Stimulated activated CD4-positive, alpha-beta T cell treated with anti-CD3 and anti-CD28 coated beads, Interleukin-4, amount 100 ng/mL, for 48 hours (primary cell): Measurements from ENCODE around the gene PKNOX2.

Experiments
- DNase-seq, 2 donors: peaks; one replicate each; pipeline ENCODE4 v3.0.0-alpha.2; 2020; ENCODE audit warnings: low read depth in 2 of 2

The PKNOX2 gene

DNA sequence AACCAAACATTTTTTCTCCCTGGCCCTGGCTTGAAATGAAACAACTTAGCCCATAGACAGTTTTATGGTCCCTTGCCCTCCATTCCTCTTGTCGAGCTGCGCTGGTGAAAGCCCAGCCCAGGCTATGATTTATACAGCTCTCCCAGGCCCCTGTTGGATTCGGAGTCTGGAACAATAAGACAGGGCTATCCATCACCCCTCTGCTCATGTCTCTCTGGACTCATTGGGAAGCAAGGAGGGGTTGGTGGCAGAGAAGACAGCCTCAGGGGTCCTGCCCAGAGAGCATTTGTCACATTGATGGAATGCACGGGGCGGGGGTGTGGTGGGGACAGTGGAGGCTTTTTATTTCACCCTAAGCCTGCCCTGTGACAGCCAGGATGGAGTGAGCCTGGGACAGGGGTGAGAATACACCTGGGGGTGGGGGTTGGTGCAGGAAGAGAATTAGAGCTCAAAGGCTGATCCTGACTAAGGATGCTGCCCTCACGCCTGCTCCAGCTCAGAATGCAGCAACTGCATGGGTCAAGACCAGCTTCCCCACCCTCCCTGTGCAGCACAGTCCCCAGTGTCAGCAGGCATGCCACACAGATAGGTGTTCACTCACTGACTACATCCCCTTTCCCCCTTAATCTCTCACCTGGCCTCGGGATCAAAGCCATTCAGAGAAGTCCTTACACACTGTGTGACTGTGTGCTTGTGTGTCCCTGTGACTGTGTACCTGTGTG lies 10.0 kb upstream of the PKNOX2 start:
- DNase-seq: no peak

- no peak for DNase-seq
These were observed 9.5 kb upstream of the PKNOX2 start for GRCh38 chr11:125155100-125155444.

DNA sequence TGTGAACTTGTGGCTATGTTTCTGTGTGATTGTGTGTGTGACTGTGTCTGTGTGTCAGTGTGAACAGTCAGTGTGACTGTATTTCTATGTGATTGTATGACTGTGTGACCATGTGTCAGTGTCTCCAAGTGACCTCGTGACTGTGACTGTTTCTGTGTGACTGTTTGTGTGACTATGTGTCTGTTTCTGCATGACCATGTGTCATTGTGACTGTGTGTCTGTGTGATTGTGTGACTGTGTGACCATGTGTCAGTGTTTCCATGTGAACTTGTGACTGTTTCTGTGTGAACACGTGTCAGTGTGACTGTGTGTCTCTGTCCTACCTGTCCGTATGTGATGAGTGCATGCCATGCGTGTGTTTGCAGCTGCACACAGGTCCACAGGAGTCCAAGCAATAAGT lies 8.8 kb upstream of the PKNOX2 start:
- DNase-seq: no peak

DNA sequence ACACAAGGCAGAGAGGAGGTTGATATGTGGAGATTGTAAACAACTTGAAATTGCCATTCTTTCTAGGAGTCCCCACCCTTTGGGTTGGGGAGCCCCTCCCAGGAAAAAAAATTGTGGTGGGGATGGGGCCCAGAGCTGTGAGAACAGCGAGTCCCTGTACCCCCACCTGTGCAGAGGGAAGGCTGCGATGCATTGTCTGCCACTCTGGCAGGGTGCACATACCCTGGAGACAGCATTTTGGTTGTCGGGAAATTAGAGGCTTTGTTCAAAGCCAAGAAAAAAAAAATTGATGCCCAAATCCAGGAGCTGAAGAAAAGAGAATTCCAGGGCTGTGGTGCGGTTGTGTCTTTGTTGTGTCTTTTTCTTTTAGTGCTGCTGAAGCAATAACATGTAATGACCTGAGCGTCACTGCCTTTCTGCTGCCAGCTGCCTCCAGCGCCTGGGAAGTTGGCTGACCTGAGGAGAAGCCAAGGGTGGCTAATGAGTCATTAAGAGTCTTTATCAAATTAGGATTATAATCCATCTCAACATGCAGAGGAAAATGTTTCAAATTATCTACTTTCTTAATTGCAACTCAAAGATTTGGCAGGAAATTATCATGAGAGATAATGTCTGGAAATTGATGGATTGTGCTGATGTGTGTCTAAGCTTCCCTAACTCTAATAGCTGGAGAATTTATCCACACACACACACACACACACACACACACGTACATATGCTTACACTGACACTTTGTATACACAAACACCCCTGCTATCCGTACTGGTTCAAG lies 8.0 kb upstream of the PKNOX2 start:
- DNase-seq: no peak

DNA sequence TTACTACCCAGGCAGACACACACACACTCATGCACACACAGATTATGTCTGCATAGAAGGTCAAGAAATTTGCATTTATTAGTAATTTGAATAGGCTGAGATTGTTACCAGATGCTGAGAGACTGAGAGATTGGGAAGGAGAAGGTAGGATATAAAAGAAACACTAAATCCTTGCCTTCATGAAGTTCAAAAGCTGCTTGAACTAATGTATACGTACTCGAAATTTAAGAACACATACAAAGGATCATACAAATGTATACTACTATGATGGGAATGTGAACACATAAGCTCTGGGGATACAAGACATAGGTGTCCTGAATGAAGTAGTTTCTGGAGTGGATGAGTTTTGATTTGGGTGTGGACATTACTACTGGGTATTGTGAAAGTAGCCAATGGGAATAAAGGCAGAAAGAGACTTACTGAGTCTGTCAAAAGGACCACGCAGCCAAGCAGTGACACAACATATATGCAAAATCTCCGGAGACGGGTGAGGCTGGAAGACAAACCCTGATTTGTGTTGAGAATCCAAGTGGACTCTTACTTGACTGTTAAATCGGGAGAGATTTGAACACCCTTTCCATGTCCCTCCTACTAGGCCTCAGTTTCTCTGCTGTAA lies 7.3 kb upstream of the PKNOX2 start:
- no peak for DNase-seq

DNA sequence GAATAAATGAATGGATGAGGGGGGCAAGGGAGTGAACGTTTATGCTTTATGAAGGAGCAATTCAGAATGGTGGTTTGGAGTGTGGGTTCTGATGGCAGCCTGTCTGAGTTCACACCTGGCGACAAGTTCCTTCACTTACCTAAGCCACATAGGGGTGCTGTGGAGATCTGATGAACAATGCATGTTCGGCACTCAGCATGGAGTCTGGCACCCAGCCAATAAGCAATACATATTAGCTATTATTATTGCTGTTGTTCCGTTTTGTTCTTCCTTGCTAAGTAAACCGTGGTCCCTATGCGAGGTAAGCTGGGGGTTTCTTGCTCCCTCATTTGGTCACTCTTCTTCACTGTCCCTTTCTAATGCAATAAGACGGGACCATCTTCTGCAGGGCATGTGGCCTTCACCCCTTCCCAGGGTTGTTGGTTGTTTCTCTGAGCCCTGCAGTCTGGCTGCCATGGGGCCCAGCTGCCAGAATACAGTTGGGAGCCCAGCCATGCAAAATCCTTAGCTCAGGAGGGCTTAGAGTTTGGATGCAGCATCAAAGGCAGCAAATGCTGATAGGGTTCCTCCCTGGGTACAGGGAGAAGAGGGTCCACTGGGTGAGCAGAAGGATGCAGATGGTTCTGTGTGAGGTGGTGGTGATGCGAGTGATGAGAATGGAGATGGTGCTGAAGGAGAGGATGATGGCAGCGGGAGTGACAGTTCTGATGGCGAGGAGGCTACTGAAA lies 6.4 kb upstream of the PKNOX2 start:
- DNase-seq: no peak

GRCh38 chr11:125162743-125163142 lies 1.8 kb upstream of the PKNOX2 start:
- no peak for DNase-seq

GRCh38 chr11:125163431-125164063 lies 1.0 kb upstream of the PKNOX2 start:
- DNase-seq: no peak

DNA sequence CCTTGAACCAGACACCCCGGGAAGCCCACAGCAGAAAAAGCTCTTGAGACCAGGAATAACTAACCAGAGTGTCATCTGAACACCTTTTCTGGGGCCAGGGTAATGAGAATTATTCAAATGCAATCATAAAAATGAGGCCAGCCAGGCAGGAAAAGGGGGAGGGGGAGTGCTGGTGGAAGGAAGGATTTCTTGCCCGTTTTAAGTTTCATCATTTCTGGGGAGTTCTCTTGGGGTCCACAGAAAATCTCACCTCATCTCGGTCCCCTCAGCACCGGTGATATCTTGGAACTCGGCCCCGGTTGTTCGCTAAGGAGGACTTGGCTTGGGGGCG lies 495 bp upstream of the PKNOX2 start:
- no peak for DNase-seq

DNA sequence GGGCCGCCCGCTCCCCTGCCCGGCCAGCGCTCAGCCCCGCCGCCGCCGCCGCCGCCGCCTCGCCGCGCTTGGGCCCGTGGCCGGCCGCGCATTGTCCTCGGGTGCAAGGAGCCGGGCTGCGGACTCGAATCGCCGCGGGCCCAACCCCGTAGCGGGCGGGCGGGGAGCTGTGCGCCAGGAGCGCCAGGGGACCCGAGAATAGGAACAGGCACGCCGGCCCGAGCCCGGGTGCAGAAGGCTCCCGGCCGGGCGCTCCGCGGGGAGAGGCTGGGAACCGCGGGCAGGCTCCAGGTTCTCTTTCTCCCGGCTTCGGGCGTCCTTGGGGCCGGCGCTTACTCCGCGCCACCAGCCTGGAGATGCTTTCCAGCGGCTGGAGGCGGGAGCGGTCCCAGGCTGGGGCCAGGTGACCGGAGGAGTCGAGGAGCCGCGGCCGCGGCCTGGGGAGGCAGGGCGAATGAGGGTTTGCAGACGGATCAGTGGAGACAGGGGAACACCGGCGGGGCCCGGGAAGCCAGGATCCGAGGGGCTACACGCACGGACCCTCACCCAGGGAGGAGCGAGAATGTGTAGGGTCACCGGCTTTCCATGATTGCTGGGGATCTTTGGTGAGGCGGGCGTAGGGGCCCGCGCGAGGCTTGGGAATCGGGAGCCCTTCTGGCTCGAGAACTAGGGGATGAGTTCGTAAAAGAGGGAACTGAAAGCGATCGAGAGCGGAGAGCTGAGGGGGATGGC lies 726 bp downstream of the PKNOX2 start:
- DNase-seq: no peak

DNA sequence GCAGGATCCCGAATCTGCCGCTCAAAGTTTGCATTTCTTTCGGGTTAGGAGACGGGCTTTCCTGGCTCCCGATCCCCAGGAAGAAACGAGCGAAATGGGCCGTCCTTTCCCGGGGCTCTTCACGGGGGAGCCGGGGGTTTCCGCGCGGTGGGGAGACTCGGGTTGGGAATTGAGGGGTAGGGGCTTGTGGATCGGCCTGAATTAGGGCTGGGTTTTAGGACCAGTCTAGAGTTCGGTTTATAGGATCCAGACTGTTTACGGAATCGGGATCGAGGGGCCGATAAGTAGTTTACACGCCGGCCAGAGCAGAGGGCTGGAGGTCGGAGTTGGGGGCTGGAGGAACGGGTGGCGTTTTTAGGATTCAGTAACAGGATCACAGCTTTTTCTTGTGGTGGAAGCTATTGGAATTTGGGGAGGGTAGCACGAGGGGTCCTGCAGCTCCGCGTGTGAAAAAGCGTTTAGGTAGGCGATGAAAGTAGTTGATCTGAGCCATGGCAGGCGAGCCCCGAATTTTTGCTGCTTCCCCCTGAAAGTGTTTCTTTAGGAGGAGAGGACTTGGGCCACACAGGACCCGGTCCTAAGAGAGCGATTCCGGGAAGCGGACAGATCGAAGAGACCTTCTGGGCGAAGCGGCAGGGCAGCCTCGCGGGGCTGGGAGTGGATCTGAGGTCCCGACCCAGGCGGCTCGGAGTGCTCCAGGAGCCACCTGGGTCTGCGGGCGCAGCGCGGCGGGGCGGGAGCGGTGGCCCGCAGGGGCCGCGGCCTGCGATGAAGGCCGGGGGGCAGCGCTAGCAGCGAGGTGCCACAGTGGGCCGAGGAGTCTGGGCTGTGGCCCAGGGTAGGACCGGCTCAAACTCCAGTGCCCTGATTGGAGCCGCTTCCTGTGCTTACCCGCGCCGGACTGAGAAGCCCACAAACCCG lies 1.6 kb downstream of the PKNOX2 start:
- DNase-seq: peak in 1 of 2 donors; percentile 2

GRCh38 chr11:125166764-125167291 lies 2.3 kb downstream of the PKNOX2 start:
- DNase-seq: no peak

DNA sequence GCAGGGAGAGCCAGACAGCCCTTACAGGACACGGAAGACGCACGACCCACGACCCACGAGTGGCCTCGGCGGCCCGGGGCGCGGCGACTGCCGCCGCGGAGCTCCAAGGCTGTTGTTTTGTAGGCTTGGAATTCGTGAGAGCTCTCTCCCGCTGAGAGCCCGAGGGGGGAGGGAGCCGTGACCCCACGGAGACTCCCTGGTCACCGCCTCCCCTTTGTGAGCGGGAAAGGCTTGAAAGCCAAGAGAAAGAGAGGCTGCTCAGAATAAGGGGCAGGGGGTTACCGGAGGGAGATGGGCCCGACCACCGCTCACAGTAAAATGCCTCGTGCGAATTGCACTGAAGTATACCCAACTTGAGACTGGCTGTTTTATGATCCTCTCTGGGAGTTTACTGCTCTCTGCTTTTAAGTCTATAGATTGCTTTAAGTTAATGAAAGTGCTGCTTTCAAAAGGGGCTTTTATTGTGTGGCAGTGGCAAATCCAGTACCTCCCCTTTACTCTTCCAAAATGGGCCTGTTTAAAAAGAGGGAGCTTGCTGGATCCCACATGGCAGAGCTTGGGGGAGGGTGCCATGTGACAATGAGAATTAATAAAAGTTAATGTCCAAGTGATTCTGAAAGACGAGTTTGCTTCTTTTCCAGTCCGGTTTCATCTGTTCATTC lies 2.9 kb downstream of the PKNOX2 start:
- no peak for DNase-seq

DNA sequence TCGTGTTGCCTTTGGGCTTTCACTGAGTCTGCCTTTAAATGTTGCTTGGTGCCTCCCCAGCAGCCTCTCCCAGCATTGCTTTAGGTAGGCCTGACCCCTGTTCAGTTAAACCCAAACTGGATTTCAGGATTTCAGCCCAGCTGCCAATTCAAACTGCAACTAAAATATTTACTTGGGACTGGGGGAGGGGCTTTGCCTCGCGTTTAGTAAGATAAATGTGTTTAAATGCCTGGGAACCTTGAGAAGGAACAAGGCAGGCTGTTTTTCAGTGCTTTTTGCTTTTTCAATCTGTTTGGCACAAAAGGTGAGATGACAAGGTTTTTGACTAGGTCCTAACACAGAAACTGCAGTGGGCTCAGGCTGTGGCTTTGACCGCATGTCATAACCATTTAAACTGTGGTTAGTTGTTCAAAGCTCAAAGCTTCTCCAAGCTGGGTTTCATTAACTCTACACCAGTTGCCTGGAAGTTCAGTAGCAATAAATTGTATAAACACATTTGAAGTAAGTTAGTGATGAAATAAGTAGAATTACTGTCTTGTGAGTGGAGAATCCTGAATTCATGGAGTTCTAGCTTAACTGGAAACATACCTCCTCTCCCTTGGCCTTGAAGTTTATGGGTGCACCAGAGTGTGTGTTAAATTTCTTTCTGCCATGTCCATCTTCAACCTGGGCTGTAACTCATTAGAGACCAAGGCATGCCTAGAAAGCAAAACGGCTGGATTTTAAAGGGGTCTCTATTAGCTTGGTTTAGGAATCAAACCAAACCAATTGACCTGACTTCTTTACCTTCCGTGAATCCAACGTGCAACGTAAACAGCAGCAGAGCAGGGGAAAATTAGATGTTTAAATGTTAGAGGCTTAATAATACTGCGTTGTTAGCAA lies 3.6 kb downstream of the PKNOX2 start:
- DNase-seq: no peak

DNA sequence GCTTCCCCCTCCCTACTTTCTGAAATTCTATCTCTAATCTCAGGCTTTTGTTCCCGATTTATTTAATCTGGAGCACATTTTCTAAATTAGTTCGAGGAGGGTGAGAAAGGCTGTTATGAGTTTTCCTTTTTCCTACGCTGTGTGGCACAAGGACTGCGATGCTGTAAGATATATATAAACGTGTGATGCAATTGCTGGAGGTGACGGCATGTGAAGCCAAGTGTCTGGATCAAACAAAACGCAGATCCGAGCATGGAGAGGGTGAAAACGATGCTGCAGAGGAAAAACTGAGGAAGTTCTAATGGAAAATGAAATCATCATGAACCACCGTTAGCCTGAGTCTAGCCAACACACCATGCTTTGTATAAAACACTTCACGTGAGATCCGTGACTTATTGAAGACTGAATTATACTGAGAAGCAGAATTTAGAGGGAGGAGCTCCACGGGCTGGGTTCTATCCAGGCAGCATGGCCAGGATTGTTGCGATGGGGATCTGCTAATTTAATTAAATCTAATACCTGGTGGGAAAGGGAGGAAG lies 4.4 kb downstream of the PKNOX2 start:
- no peak for DNase-seq

DNA sequence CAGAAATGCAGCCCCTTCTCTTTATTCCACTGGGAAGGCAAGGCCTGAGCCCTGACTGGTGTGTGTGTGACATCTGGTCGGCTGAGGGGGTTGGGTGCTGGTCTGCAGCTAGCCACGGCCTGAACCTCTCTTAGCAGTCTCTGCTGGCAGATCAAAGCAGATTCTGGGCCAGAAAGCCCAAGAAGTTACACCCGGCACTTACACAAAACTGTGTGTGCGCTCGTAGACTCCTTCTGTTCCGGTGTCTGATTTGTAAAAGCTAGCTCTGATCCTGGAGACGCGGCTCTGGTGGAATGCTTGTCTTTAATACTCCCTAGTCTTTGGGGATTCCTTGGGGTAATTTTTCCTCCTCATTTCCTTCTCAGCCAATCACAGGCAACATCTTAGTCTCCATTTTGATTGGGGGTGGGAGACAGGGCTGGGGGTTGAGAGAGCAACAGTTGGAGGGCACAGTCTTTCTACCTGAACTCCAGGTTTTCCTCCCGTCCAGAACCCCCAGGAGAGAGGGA lies 5.5 kb downstream of the PKNOX2 start:
- DNase-seq: no peak

GRCh38 chr11:125170510-125171031 lies 6.0 kb downstream of the PKNOX2 start:
- no peak for DNase-seq

DNA sequence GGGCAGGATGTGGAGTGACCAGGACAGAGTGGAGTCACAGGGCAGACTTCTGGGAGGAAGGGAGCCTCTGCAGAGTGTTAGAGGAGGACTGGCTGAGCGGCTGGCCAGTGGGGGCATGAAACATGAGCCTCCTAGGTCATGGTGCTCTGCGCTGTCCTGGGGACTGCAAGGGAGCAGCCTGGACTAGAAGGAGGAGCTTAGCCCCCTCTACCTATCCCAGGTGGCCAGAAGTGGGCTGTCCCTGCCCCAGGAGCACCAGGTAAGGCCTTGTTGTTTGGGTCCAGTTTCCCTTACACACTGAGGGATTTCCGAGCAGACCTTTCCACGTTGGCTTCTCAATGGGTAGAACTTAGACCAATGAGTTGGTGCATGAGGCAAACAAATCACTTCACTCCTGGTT lies 7.4 kb downstream of the PKNOX2 start:
- DNase-seq: no peak
